HG02623 (cell line): Measurements from ENCODE around the gene GTPBP3.

Source experiments
- ATAC-seq: cut with Tn5 transposase; IDR thresholded peaks from one replicate; pipeline ENCODE4 v1.9.1; 2021; ENCODE audit warnings: moderate library complexity; ENCODE audit not compliant: unreplicated experiment

GTPBP3 gene

DNA sequence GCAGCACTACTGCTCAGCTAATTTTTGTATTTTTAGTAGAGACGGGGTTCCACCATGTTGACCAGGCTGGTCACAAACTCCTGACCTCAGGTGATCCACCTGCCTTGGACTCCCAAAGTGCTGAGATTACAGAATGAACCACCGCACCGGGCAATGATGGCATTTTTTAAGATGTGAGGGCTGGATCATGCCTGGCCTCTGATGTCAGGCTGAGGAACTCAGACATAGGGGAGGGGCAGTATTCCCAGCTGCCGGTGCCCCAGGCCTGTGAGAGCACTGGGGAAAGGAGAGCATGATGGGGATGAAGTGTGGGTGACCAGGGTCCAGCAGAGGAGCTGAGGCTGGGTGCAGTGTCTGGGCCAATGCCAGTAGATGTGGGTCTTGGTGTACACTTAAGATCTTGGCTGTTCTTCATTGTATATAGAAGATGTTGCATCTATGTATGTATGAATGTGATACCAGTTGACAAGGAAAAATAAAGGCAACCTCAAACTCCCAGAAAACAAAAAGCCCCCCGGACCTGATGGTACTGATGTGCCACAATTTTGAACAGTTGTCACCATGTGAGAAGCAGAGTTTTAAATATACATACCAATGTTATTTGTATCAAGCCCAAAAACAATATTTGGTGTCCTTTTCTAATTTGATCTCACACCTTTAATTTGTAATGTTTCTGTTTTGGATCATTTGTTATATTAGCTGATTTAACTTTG is 43.2 kb downstream of the GTPBP3 start:
- no peak for ATAC-seq

GRCh38 chr19:17385878-17386611 is 48.7 kb downstream of the GTPBP3 start:
- ATAC-seq: no peak

DNA sequence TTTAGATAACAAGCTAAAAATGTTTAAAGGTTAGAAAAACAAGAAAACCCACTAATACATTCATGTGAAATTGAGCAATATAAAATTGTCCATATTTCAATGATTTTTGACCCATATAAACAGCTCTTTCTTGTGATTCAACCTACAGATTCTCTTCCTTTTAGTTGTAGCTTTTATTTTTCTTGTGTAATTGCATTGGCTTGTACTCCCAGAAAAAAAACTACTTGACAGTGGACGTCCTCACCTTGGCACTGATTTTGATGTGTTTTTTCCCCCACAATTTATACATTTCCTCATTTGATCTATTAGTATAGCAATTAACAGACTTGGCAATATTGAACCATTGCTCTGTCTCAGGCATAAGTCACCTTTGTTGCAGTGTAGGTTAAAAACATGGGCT is 51.9 kb downstream of the GTPBP3 start:
- no peak for ATAC-seq

GRCh38 chr19:17389957-17390664 is 52.8 kb downstream of the GTPBP3 start:
- ATAC-seq: no peak

GRCh38 chr19:17390665-17391370 is 53.5 kb downstream of the GTPBP3 start:
- peak; percentile 87 for ATAC-seq

DNA sequence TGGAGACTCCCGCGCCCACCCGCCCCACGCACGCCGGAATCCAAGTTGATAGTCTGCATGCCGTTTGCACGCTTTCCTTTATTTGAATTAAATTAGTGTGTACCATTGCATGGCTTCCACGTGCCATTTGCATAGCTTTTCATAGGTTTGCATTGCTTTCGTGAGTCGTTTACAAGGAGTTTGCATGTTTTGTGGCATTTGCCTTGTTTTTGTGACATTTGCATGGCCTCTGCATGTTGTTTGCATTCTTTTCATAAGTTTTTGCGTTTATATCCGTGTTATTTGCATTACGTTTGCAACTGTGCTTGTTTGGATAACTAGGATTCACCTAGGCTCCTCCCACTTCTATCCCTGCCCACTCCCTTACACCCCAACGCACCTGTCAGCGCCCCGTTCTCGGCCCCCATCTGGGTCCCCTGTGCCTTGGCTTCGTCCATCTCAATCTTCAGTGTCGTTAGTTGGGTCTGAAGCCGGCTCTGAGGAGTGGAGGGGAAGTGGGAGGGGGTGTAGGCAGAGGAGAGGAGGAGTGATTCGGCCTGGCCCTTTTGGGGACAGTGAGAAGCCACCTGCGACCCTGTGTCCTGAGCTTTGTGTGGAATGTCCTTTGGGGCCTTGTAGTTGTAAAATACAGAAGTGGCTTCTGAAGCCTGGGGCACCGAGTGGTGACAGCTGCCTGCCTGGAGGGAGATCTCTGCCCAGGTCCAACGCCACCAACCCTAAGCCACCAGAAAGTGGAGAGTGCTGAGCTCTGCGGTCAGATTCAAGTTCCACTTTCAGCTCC is 54.2 kb downstream of the GTPBP3 start:
- ATAC-seq: no peak
